IMR-90 (cell line): Measurements from ENCODE around the gene SMIM29. TPM values are rescaled to one million over a fixed set of nuclear protein-coding genes. Genes with fewer than 3 reads are reported as not detected.

Experiments
- ATAC-seq: fragments of 200-7000 bp; cut with Tn5 transposase; 2 replicates; pipeline ENCODE4 v1.9.1; 2020; ENCODE audit warnings: low read depth, mild to moderate bottlenecking, moderate library complexity
- BruUV-seq: library from RNA; stranded (reverse); fragments of 400-500 nt; replicated peaks from 2 replicates; lab custom pipeline; 2021; lab: Mats Ljungman, UMichigan
- CTCF ChIA-PET: fragments of 300-600 bp; formaldehyde crosslinking; extraction: SDS; loops from one replicate; lab custom pipeline; 2021; ENCODE audit warnings: antibody characterized with exemption; lab: Yijun Ruan, JAX
- POLR2A ChIA-PET: fragments of 300-600 bp; sonication (Branson Sonifier 250); formaldehyde crosslinking; loops from one replicate; lab custom pipeline; 2022; ENCODE audit warnings: antibody characterized with exemption; ENCODE audit not compliant: unreplicated experiment; lab: Charles Lee
- DNase-seq: peaks from one replicate; pipeline ENCODE4 v3.0.0; 2013
- H2AFZ ChIP-seq: replicated peaks from 2 replicates; pipeline ENCODE3; 2013; ENCODE audit warnings: low read length, mild to moderate bottlenecking; ENCODE audit not compliant: poor library complexity
- H2AK5ac ChIP-seq: 2 replicates; pipeline ENCODE4 v1.6.1; 2013; ENCODE audit warnings: low read depth, low read length, inconsistent platforms
- H2AK9ac ChIP-seq: replicated peaks from 2 replicates; pipeline ENCODE3; 2013; ENCODE audit warnings: mild to moderate bottlenecking, low read depth, low read length, moderate library complexity; ENCODE audit not compliant: poor library complexity
- H2BK120ac ChIP-seq: 2 replicates; pipeline ENCODE4 v1.6.1; 2013; ENCODE audit warnings: low read depth, low read length, inconsistent platforms
- H2BK15ac ChIP-seq: 3 replicates; pipeline ENCODE4 v1.6.1; 2013; ENCODE audit warnings: low read depth, low read length, inconsistent platforms
- H2BK20ac ChIP-seq: 2 replicates; pipeline ENCODE4 v1.6.1; 2013; ENCODE audit warnings: low read depth, mild to moderate bottlenecking, inconsistent platforms, low read length, moderate library complexity
- H2BK5ac ChIP-seq: 2 replicates; pipeline ENCODE4 v1.6.1; 2013; ENCODE audit warnings: mild to moderate bottlenecking, low read depth, low read length, inconsistent platforms; ENCODE audit not compliant: poor library complexity, severe bottlenecking
- H3K14ac ChIP-seq: replicated peaks from 2 replicates; pipeline ENCODE4 v1.6.1; 2013; ENCODE audit warnings: low read depth, low read length, inconsistent platforms
- H3K18ac ChIP-seq: 2 replicates; pipeline ENCODE4 v1.6.1; 2013; ENCODE audit warnings: low read depth, low read length, control low read depth
- H3K23ac ChIP-seq: 2 replicates; pipeline ENCODE4 v1.6.1; 2013; ENCODE audit warnings: low read depth, low read length, inconsistent platforms
- H3K27ac ChIP-seq: 2 replicates; pipeline ENCODE4 v1.5.1; 2013; ENCODE audit warnings: mild to moderate bottlenecking, control low read depth, low read length; ENCODE audit not compliant: insufficient read depth
- H3K27me3 ChIP-seq: 2 replicates; pipeline ENCODE4 v1.6.1; 2013; ENCODE audit warnings: low read length; ENCODE audit not compliant: control insufficient read depth, insufficient read depth
- H3K36me3 ChIP-seq: 2 replicates; pipeline ENCODE4 v1.6.1; 2013; ENCODE audit warnings: low read length, mixed read lengths; ENCODE audit not compliant: control insufficient read depth, insufficient read depth
- H3K4ac ChIP-seq: 2 replicates; pipeline ENCODE4 v1.6.1; 2013; ENCODE audit warnings: low read depth, low read length, inconsistent platforms
- H3K4me1 ChIP-seq: 2 replicates; pipeline ENCODE4 v1.6.1; 2013; ENCODE audit warnings: low read length, mixed read lengths; ENCODE audit not compliant: control insufficient read depth, insufficient read depth
- H3K4me2 ChIP-seq: 2 replicates; pipeline ENCODE4 v1.6.1; 2013; ENCODE audit warnings: low read depth, mild to moderate bottlenecking, control low read depth, low read length, moderate library complexity
- H3K4me3 ChIP-seq: 2 replicates; pipeline ENCODE4 v1.5.1; 2013; ENCODE audit warnings: low read depth, mild to moderate bottlenecking, control low read depth, low read length, moderate library complexity; ENCODE audit not compliant: insufficient read depth
- H3K56ac ChIP-seq: 2 replicates; pipeline ENCODE4 v1.6.1; 2013; ENCODE audit warnings: low read length, inconsistent platforms; ENCODE audit not compliant: insufficient read depth; ENCODE audit errors: extremely low read depth
- H3K79me1 ChIP-seq, 2 experiments: 2 replicates each; pipeline ENCODE4 v1.6.1; 2013; ENCODE audit warnings: low read length in 2 of 2, inconsistent platforms in 1 of 2, low read depth in 1 of 2
- H3K9ac ChIP-seq: 2 replicates; pipeline ENCODE4 v1.6.1; 2013; ENCODE audit warnings: low read depth, low read length, control low read depth
- H3K9me1 ChIP-seq: 2 replicates; pipeline ENCODE4 v1.6.1; 2013; ENCODE audit warnings: low read length, inconsistent platforms; ENCODE audit not compliant: insufficient read depth
- H3K9me3 ChIP-seq: 2 replicates; pipeline ENCODE4 v1.6.1; 2013; ENCODE audit warnings: low read length; ENCODE audit not compliant: control insufficient read depth, insufficient read depth
- H4K20me1 ChIP-seq: 2 replicates; pipeline ENCODE4 v1.6.1; 2013; ENCODE audit warnings: low read length, inconsistent platforms; ENCODE audit not compliant: insufficient read depth
- H4K5ac ChIP-seq: 2 replicates; pipeline ENCODE4 v1.6.1; 2013; ENCODE audit warnings: mild to moderate bottlenecking, low read depth, low read length, control low read depth
- H4K8ac ChIP-seq, 2 experiments: 2 replicates each; pipeline ENCODE4 v1.6.1; 2013; ENCODE audit warnings: low read depth in 2 of 2, low read length in 2 of 2, control low read depth in 1 of 2, inconsistent platforms in 1 of 2
- H4K91ac ChIP-seq: 2 replicates; pipeline ENCODE4 v1.6.1; 2013; ENCODE audit warnings: low read depth, low read length, inconsistent platforms; ENCODE audit not compliant: insufficient read depth
- BHLHE40 ChIP-seq: fragments of 150-350 bp; IDR thresholded peaks from 2 replicates; pipeline ENCODE4 v1.6.1; 2016; ENCODE audit warnings: mild to moderate bottlenecking, low read depth, low read length
- CEBPB ChIP-seq: IDR thresholded peaks from 2 replicates; pipeline ENCODE4 v1.6.1; 2012; ENCODE audit warnings: low read depth, low read length, improper control_type of control experiment
- CHD1 ChIP-seq: IDR thresholded peaks from 2 replicates; pipeline ENCODE4 v1.6.1; 2012; ENCODE audit warnings: low read depth, low read length, improper control_type of control experiment
- CTCF ChIP-seq: conservative IDR thresholded peaks from 2 replicates; pipeline ENCODE4 v1.5.1; 2012; ENCODE audit warnings: mild to moderate bottlenecking, low read depth, low read length, improper control_type of control experiment
- ELK1 ChIP-seq: fragments of 150-350 bp; IDR thresholded peaks from 2 replicates; pipeline ENCODE4 v1.6.1; 2016; ENCODE audit warnings: low read depth, mild to moderate bottlenecking, low read length, moderate library complexity, borderline replicate concordance
- FOS ChIP-seq: fragments of 150-350 bp; IDR thresholded peaks from 2 replicates; pipeline ENCODE4 v1.6.1; 2016; ENCODE audit warnings: low read depth, low read length
- MAFK ChIP-seq: IDR thresholded peaks from 2 replicates; pipeline ENCODE4 v1.6.1; 2012; ENCODE audit warnings: low read depth, low read length, improper control_type of control experiment
- MAZ ChIP-seq: IDR thresholded peaks from 2 replicates; pipeline ENCODE4 v1.6.1; 2012; ENCODE audit warnings: low read depth, mild to moderate bottlenecking, low read length, improper control_type of control experiment, moderate library complexity, borderline replicate concordance
- MXI1 ChIP-seq: IDR thresholded peaks from 2 replicates; pipeline ENCODE4 v1.6.1; 2012; ENCODE audit warnings: low read depth, mild to moderate bottlenecking, low read length, moderate library complexity, borderline replicate concordance
- NFE2L2 ChIP-seq: fragments of 150-350 bp; IDR thresholded peaks from 2 replicates; pipeline ENCODE4 v1.6.1; 2016; ENCODE audit warnings: low read depth, mild to moderate bottlenecking, low read length
- POLR2A ChIP-seq: IDR thresholded peaks from 2 replicates; pipeline ENCODE4 v1.6.1; 2012; ENCODE audit warnings: mild to moderate bottlenecking, low read depth, low read length
- RAD21 ChIP-seq: IDR thresholded peaks from 2 replicates; pipeline ENCODE4 v1.6.1; 2012; ENCODE audit warnings: low read length, improper control_type of control experiment
- RCOR1 ChIP-seq: IDR thresholded peaks from 2 replicates; pipeline ENCODE4 v1.6.1; 2012; ENCODE audit warnings: mild to moderate bottlenecking, low read length, improper control_type of control experiment; ENCODE audit not compliant: insufficient replicate concordance
- RFX5 ChIP-seq: IDR thresholded peaks from 2 replicates; pipeline ENCODE4 v1.8.0; 2012; ENCODE audit warnings: low read depth, mild to moderate bottlenecking, low read length, moderate library complexity
- SMC3 ChIP-seq: fragments of 150-350 bp; IDR thresholded peaks from 2 replicates; pipeline ENCODE4 v1.6.1; 2016; ENCODE audit warnings: low read depth, mild to moderate bottlenecking, antibody characterized with exemption, low read length, moderate library complexity
- USF2 ChIP-seq: fragments of 150-350 bp; IDR thresholded peaks from 2 replicates; pipeline ENCODE4 v1.6.1; 2017; ENCODE audit warnings: mild to moderate bottlenecking, antibody characterized with exemption, low read length, low read depth
- WGBS, 2 experiments: methylation state at CpG; one replicate each; pipeline versions ENCODE4 v1.1.5 to v1.1.7; 2013; ENCODE audit warnings: missing lambda C conversion rate in 2 of 2; ENCODE audit not compliant: insufficient read length in 1 of 2; ENCODE audit errors: extremely low coverage in 2 of 2; 5-methylcytosine and 5-hydroxymethylcytosine counted together
- dilution Hi-C: fragments of 300-500 bp; cut with HindIII; formaldehyde crosslinking; loops from one replicate; pipeline ENCODE4 v1.14.3; 2018; ENCODE audit warnings: low sequenced_read_pairs; ENCODE audit not compliant: unreplicated experiment
- in situ Hi-C: fragments of 300-500 bp; cut with MboI; formaldehyde crosslinking; loops from 3 replicates; pipeline ENCODE4 v1.14.3; 2019; ENCODE audit warnings: low sequenced_read_pairs, inconsistent platforms, mixed read lengths
- intact Hi-C: fragments of 100-400 bp; cut with micrococcal nuclease; formaldehyde crosslinking; loops from 2 replicates; pipeline ENCODE4 v1.10.0; 2022
- polyA plus RNA-seq, 3 experiments: library from polyadenylated mRNA; depleted of rRNA; stranded (reverse); fragments of >200 nt; gene quantifications; 2 replicates each; pipeline ENCODE4 v1.2.3, GENCODE V29; 2012; ENCODE audit warnings: low replicate concordance in 1 of 3
- total RNA-seq: library from RNA; depleted of rRNA; stranded (reverse); fragments of >200 nt; gene quantifications from 2 replicates; pipeline ENCODE4 v1.2.3, GENCODE V29; 2012

Gene SMIM29
- total and polyA plus RNA-seq, 2 of the 4 experiments (the other 2 are of a cell fraction), result 8.4 to 28.9 TPM

GRCh38 chr6:34276191-34276590 lies 27.4 kb upstream of the SMIM29 start:
- ATAC-seq (no peak), DNase-seq (no peak)
- Histone ChIP-seq H3K23ac (no peak overlapping the region), H2AK9ac (no peak overlapping the region), H2AK5ac (no peak overlapping the region), H2BK5ac (no peak overlapping the region), H3K4me3 (no peak overlapping the region), H4K5ac (no peak overlapping the region), H3K18ac (no peak overlapping the region), H3K4ac (no peak overlapping the region), H2AFZ (no peak overlapping the region), H3K14ac (no peak overlapping the region), H3K9me1 (peaks cover 11% of the 10 kb centered on the region; the same call in 1 of the 2 replicates), H3K36me3 (peaks cover 6% of the 10 kb centered on the region; the same call in 1 of the 2 replicates), H3K4me2 (no peak overlapping the region), H2BK15ac (no peak overlapping the region), H3K27me3 (no peaks in the 10 kb centered on the region), H3K9me3 (no peaks in the 10 kb centered on the region), H3K9ac (no peak overlapping the region), H4K20me1 (no peaks in the 10 kb centered on the region; the same call in 1 of the 2 replicates), H4K91ac (no peak overlapping the region), H3K27ac (no peak overlapping the region), H2BK120ac (no peak overlapping the region), H3K79me1 (no peaks in the 10 kb centered on the region), H3K4me1 (0 out of 2 replicates have a peak, but pooled peaks cover 2% of the 10 kb centered on the region), H3K56ac (no peak overlapping the region), H2BK20ac (no peak overlapping the region), H4K8ac (no peak overlapping the region)
- WGBS, 2 experiments, result 91% methylated on average over 5 of the region's 5 CpGs; no CpG with 5 or more reads in 1 of the 2 experiments
- ChIA-PET CTCF (no interaction called here), POLR2A (interaction anchor here (0.6 kb wide), 1 partner anchor 11 kb away, joined by 4 read pairs; no protein-coding TSS in a partner anchor)
- in situ Hi-C loops, result no loop called here
- intact Hi-C loops, result no loop called here
- BruUV-seq, result no TSS peak
- TF ChIP-seq CEBPB (no peak), RCOR1 (no peak), CHD1 (no peak), MXI1 (no peak), NFE2L2 (no peak), RAD21 (no peak), CTCF (no peak), USF2 (no peak), BHLHE40 (no peak), MAFK (no peak), FOS (no peak), POLR2A (no peak), SMC3 (no peak), RFX5 (no peak), MAZ (no peak), ELK1 (no peak)
- dilution Hi-C loops, result no loop called here
